SHP77 treated with DMSO at 0.1 percent for 48 hours (cell line): ENCODE results near the gene SLC7A1.
"Not testable (repeated sequence)": the region's sequence is repeated elsewhere in the genome, so short reads cannot be mapped to it uniquely, and the experiment has no call there.

Experiments
- DNase-seq: peaks from one replicate; lab custom pipeline; 2025; lab: John Stamatoyannopoulos, UW

The SLC7A1 gene

DNA sequence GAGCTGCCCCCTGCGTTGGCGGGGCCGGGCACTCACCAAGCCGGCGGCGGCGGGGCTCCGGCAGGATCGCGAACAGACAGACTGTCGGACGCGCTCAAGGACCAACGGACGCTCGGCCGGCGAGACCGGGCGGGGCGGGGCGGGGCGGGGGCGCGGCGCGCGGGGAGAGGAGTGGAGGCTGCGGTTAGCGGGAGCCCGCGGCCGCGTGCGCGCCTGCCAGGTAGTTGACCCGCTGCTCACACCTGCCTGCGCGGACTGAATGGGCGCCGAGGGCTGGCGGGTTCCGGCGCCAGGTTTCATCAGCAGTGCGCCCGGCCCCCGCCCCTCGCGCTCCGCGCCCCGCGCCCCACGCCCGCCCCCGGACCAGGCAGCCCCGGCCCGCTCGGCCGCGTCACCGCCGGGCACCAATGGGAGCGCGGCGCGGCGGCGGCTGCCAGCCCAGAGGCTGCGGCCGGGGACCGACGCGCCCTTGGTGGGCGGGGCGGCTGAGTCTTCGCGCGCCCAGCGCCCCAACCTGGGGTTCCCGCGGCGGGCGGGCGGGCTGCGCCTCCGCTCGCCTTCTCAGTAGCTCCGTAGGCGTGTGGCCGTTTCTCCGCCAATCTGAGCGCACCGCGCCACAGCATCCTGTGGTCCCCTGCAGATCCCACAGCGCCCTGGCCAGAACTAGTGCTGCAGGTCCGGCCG lies at the start of gene SLC7A1:
SLC7A1 (minus strand) TSS at position 309 of the 684 bp plus-strand sequence. CDS start 59,500 bp downstream, outside the sequence.
- DNase-seq = peak; percentile 70

DNA sequence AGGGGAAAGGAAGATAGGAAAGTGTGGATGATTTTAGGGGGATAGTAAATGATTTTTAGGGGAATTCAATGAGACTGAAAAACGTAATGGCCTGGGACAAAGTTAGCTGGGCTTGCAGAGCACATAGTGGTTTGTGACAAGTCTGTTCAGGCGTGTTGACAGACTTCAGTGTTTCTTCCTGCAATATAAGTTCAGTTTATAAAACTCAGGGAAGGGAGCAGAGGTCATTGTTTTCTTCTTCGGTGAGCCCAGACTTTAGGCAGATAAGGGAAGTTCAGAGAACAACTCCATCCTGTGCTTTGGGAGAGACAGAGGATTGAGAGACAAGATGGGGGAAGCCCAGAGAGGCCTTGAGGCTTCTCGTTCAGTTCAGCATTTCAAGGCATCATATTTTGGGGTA lies 45.2 kb upstream of the SLC7A1 start:
- no peak for DNase-seq

DNA sequence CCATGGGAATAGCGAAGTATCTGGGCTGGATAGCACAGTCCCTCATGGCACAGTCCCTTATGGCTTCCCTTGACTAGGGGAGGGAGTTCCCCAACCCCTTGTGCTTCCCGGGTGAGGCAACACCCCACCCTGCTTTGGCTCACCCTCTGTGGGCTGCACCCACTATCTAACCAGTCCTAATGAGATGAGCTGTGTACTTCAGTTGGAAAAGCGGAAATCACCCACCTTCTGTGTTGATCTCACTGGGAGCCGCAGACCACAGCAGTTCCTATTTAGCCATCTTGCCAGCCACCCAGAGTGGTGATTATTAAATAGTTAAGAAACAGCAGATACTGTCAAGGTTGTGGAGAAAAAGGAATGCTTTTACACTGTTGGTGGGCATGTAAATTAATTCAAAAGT lies 41.3 kb upstream of the SLC7A1 start:
- not testable (repeated sequence) for DNase-seq

DNA sequence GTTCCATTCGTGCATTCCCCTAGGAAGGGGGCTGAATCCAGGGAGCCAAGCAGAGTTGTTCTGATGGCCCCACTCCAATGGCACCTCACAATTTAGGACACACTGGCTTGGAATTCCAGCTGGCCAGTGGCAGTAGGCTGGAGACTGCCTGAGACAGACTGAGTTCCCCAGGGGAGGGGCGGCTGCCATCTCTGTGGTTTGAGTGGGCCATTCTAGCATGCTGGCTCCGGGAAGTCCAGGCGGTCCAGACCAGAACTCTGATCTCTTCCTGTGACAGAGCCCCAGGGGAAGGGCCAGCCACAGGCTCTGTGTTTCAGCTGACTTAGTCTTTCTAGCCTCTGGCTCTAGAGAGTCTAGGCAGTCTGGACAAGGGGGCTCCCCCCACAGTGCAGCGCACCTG lies 29.5 kb upstream of the SLC7A1 start:
- DNase-seq = no peak

DNA sequence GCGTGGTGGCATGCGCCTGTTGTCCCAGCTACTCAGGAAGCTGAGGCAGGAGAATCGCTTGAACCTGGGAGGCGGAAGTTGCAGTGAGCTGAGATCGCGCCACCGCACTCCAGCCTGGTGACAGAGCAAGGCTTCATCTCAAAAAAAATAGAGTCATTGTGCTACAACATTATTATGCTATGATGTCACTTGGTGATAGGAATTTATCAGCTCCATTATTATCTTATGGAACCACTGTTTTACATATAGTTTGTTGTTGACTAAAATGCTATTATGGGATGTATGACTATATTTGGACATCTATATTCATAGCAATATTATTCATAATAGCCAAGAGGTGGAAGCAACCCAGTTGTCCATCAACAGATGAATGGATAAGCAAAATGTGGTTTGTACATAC lies 26.4 kb upstream of the SLC7A1 start:
- DNase-seq = no peak

DNA sequence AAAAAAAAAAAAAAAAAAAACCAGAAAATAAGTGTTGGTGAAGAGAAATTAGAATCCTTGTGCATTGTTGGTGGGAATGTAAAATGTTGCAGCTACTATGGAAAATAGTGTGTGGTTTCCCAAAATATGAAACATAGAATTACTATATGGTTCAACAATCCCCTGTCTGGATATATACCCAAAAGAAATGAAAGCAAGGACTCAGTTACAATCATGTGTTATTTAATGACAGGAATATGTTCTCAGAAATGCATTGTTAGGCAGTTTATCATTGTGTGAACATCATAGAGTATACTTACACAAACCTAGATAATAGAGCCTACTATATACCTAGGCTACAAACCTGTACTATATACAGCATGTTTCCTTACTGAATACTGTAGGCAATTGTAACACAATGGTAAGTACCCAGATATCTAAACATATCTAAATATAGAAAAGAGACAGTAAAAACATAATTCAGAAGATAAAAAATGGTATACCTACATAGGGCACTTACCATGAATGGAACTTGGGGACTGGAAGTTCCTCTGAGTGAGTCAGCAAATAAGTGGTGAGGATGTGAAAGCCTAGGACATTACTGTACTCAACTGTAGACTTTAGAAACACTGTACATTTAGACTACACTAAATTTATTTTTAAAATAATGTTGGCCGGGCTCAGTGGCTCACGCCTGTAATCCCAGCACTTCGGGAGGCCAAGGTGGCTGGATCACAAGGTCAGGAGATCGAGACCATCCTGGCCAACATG lies 25.7 kb upstream of the SLC7A1 start:
- DNase-seq = no peak

DNA sequence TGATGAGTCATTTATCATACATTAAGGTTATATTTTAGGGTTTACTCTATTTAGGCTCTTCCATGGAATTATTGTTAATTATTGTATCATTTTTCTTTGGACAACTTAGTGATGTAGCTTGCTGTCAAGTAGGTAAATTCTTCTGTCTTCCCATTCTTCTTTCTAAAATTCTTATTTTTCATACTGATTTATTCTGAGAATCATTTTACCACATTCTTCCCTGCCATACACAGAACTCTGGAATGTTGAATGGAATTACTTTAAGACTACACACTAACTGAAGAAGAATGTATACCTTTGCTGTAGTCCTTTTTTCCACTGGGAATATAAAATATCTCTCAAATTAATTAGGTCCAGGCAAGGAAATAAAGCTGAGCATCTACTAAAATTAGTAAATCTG lies 24.5 kb upstream of the SLC7A1 start:
- DNase-seq = no peak

DNA sequence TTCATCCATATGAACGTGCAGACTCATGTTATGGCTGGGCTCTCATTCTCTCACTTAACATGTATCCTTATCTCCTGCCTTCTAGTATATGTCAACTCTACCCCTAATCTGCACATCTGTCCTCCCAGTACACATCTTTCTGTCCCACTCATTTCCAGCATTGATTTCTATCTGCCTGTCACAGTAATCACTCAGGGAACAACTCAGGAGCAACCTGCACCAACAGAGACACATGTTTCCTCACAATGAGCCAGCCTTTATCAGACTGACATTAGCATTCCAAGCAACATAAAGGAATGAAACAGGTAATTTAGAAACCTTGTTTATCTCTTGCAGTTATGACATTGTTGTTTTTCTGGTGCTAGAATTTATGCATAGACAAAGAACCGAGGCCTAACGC lies 17.6 kb upstream of the SLC7A1 start:
- no peak for DNase-seq

DNA sequence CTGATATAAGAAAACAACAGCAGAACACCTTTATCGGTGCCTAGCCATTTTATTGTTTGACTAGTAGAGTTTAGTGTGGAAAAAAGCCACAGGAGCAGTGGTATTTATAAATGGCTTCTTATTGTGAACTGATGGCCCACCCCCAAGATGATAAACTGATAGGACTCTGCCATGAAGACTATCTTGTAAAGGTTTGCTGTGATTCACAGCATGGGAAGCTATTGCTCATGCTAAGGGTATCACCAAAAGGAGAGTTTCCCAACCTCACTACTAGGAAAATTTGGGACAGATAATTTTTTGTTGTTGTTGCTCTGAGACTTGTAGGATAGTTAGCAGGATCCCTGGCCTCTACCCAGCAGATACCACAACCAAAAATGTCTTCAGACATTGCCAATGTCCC lies 12.0 kb upstream of the SLC7A1 start:
- no peak for DNase-seq

DNA sequence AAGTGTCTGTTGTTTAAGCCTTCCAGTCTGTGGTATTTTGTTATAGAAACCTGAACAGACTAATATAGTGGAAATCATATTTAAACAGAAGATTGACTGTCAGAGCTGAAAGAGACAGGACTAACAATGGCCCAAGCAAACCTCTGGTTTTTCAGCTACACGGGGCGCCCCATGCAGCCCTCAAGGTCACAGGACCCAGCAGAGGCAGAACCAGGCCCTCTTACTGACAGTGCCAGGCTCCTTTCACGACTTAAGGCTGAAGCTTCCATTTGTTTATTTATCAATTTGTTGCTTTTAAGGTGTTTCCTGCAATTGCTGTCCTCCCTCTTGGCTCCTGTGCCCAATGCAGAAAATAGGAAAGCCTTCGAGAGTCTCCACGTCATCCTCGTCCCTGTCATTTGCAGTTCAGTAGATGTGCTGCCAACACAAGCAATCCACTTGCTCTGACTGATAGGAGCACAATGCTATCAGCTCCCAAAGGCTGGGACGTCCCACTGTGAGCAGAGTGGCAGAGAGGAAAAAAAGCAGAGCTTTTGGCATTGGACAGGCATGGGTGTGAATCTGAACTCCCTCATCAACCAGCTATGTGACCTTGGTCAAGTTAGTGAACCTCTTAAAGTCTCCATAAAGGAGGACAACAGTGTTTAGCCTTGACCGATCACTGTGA lies 10.5 kb upstream of the SLC7A1 start:
- no peak for DNase-seq

DNA sequence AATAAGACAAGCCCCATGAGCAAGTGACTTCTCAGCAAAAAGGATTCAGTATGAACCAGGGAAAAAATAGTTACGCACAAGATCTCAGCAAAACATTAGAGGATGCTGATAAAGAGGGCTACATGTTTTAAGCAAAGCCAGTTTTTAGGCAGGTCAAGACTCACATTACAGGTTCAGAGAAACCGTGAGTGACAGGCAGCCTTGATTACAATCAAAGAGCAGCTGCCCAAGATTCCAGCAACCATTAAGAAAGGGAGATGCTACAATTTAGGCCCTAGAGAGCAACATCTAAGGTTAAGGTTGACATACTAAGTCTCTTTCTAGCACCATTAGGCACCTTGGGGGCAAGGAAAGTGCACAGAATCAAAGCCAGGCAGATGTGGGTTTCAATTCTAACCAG lies 2.8 kb upstream of the SLC7A1 start:
- no peak for DNase-seq

DNA sequence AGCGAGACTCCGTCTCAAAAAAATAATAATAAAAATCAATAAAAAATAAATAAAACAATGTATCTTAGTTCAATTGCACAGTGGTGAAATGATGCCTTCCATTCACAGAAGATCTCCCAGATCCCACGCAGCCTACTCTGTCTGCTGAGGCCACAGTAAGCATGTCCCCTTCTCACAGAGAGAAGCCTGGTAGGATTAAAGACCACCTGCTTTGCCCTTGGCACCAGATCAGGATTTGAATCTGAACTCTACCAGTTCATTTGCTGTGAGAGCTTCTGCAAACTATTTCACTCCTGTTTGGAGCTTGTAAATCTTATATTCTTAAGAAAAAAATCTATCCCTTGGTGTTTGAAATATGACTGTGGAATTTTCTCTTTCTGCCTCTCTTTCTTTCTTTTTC lies 2.2 kb upstream of the SLC7A1 start:
- no peak for DNase-seq

DNA sequence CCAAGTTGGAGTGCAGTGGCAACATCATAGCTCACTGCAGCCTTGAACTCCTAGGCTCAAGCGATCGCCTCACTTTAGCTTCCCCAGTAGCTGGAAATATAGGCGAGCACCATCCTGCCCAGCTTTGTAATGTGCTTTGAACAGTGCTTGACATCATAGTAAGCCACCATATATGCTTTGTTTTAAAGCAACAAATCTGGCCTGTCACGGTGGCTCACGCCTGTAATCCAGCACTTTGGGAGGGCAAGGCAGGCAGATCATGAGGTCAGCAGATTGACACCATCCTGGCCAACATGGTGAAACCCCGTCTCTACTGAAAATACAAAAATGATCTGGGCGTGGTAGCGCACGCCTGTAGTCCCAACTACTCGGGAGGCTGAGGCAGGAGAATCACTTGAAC lies 1.8 kb upstream of the SLC7A1 start:
- DNase-seq = no peak

DNA sequence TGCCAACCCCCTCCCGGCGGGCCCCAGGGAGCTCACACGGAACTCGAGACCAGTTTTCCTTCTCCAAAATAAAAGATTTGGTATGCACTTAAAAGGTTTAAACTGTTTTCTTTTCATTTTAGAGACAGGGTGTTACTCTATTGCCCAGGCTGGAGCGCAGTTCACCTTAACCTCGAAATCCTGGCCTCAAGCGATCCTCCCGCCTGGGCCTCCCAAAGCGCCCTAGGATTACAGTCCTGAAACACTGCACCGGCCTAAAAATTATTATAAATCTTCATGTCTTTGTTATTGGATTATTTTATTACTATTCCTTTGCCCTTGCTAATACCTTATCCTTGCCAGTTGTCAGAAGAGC lies 553 bp upstream of the SLC7A1 start:
- no peak for DNase-seq

DNA sequence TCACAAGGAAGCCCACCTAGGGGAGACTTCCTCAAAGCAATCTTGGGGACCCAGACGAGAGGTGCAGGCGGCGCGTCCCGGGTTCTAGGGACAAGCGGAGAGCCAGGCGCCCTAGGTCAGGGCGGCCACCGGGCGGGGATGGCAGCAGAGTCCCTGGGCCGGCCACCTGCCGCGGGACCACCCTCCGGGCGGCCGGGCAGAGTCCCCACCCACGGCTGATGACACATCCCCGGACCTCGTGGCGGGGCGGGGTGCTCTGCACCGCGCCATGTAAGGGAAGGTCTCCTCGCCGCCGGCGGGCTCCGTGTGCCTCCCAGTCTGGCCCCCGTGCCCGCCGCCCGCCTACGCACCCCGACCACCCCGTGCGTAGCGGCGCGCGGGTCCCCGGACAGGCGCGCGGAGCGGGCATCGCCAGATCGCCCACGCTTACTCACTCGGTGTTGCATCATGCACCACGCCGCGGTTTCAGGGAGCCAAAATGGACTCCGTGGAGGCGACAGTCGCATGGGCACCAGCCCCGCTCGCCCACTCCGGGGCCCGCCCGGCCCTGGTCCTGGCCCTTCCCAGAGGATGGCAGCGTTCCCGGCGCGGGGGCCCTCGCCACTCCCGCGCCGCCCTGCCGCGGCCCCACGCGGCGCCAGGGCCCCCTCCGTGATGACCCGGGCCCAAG lies 643 bp downstream of the SLC7A1 start:
- DNase-seq = no peak

DNA sequence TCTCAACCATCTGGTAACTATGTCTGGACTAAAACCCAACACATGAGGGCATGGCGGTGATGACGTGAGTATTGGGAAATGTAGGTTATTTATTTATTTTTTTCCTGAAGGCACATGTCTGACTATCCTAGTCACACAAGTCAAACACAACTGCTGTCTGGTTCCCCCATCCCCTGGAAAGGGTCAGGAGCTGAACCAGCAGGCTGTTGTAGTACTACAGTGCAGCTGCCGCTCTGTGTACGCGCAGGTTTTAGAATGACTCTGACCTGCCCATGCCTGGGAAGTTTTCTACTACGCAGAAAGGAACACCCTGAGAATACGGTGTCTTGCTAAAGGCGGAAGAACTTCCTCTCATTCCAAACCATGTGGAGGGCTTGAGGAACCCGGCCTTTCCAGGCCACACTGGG lies 1.2 kb downstream of the SLC7A1 start:
- peak; percentile 17 for DNase-seq

DNA sequence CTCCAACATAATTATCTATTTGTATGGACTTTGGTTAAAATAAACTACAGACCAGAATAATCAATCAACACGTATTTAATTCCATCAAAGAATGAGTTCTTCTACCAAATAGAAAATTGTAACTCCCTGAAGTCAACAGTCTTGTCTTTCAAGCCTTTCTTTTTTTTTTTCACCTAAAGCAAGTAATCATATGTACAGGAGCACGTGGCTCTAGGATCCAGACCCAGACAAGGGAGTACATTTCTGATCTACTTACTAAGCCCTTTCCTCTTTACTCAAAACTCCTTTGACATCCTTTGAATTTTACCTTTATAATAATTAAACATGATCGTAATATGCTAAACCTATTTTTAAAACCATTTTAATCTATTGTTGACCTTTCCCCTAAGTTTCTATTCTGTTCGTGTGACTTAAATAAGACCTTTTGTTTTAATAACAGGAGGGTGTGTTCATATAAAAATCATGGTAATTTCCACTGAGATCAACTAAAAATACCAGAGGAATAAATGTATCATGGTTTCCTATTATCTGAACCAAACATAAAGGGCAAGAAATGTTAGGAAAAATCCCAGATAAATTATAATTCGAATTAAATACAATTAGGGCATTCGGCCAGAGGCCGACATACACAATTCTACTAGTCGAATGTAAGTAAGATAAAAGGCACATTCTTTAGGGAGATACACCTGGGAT lies 1.7 kb downstream of the SLC7A1 start:
- DNase-seq = no peak

DNA sequence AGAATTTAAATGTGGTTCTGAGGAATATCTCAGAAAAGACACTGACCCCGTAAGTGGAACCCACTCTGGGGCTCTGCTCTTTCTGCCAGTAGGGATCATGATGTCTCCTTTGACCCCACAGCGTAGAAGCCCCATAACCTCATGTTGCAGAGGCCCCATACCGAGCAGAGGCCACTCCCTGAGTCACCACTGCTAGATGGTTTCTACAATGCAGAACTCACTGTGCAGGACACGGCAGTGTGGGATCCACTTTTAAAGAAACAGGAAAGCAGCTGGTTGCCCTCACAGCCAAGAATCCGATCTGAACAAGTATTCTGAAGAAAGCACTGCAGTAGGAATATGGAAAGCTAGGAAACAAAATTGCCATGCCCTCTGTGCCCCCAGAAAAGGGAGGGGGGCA lies 4.2 kb downstream of the SLC7A1 start:
- no peak for DNase-seq

DNA sequence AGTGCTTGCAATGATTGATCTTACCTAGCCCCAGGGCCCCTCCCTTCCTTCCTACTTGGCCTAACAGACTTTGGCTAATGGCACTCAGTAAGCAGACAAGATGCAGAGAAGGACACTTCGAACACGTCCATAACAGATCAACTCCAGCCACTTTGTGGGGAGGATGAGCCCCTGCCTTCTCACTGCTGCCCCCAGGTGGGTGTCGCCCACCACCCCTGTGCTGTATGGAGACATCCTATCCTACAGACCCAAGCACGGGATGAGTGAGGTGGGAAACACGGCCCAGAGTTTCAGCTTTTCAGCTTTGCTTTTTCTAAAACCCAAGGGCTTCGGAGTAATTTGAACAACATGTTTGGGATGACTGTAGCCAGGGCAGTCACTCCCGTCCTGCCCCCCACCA lies 5.5 kb downstream of the SLC7A1 start:
- no peak for DNase-seq

DNA sequence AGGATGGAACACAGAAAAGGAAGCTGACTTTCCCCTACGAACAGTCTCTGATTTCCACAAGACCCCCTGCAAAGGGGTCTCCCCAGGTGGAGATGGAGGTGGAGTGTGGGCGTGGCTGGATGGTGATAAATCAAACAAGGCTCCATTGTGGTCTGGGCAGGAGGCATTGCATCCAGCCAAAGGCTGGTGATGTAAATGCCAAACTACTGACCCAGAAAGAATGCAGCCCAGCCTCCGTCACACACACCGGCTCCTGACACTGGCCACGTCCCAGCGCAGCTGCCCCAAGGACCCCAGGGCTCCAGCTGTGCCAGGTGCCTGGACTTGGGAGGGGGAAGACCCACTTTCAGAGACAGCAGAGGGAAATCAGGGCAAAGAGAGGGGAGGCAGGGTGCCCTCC lies 6.3 kb downstream of the SLC7A1 start:
- DNase-seq = no peak

DNA sequence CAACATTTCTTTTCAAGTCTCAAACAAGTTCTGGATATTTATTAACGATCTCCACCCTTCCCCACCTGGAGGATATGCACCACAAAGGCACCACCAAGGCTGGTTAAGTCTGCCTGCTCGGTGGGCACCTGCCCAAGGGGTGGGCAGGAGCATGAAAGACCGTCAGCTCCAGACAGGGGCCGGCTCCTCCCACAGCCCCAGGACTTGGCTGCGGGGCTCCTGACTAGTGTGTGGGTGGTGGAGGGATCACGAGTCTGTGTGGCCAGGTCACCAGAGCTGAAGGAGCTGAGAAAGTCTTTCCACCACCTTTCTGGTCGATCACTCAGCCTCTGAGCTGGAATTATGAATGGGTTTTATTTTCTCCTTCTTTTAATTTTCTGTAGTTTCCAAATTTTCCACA lies 7.8 kb downstream of the SLC7A1 start:
- no peak for DNase-seq

DNA sequence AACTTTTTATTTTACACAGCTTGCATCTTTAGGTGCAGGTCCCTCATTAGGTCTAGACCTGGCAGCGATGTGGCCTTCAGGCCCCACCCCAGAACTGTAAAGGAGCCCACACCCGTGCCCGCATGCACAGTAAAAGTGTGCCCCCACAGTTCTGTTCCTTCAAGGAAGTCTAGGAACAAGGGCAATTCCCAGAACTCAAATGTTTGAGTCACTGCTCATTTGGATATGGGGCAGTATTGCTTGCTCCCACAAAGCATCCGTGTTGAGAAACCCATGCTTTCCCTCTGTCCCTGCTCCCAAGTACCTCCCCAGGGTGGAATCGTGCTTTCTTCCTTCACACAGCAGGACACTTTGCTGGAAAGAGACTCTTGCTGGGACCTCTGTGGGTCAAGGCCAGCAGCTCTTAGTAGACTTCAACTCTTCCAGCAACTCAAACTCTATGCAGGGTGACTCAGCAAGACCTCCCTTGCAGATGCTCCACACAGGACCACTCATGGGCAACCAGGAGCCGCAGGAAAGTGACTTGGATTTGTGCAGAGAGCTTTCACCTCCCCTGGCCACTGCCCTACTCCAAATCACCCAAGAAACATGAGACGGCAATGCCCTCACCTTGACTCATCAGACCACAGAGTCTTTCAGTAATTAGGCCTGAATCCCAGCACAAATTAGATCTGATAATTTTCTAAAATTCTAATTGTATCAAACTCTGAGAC lies 12.3 kb downstream of the SLC7A1 start:
- no peak for DNase-seq
